ENCODE measurements around the gene PRKAR1B.

DNA sequence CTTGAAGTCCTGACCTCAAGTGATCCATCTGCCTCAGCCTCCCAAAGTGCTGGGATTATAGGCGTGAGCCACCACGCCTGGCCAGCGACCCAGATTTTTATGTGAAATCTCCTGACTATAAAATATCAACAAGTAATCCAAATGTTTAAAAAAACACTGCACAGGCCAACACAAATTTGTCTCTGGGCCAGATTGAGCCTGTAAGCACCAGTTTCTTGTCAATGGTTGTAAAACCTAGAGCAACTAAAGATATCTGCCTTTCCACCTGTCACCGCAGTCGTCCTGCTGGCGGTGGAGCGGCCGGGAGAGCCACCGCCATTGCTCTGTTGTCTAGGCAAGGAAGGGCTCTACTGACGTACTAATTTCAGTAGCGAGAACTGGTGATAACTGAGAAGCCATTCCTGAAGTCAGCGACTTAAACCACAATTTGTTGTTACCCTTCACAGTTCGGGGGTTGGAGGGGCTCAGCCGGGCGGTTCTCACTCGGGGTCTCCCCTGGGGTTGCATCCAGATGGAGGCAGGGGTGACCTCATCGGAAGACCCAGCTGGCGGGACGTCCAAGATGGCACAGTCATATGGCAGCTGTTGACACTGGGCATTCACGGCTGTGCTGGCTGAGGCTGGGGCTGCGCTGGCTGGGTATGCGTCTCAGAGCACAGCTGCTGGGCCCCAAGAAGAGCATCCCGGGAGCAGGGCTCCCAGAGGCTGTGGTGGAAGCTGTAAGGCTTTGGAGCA, 152.3 kb downstream of the PRKAR1B start:
- TF ChIP-seq, protein P1, sequence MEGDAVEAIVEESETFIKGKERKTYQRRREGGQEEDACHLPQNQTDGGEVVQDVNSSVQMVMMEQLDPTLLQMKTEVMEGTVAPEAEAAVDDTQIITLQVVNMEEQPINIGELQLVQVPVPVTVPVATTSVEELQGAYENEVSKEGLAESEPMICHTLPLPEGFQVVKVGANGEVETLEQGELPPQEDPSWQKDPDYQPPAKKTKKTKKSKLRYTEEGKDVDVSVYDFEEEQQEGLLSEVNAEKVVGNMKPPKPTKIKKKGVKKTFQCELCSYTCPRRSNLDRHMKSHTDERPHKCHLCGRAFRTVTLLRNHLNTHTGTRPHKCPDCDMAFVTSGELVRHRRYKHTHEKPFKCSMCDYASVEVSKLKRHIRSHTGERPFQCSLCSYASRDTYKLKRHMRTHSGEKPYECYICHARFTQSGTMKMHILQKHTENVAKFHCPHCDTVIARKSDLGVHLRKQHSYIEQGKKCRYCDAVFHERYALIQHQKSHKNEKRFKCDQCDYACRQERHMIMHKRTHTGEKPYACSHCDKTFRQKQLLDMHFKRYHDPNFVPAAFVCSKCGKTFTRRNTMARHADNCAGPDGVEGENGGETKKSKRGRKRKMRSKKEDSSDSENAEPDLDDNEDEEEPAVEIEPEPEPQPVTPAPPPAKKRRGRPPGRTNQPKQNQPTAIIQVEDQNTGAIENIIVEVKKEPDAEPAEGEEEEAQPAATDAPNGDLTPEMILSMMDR (conservative IDR thresholded peaks at IDR 0.05; ENCODE audit: low read length), result no peak
- no peak for TF ChIP-seq EZH2phosphoT487 (IDR thresholded peaks at IDR 0.05; ENCODE audit: borderline replicate concordance, low read depth, low read length)
